HepG2 (cell line): ENCODE results near the gene UNC5C.

Source experiments
- CREM ChIP-seq, 2 experiments: sonication (generic) in 1 of 2; formaldehyde crosslinking in 1 of 2; IDR thresholded peaks; 2 replicates each; pipeline versions ENCODE4 v1.4.0 to v1.6.1; 2016 to 2020; ENCODE audit warnings: antibody characterized with exemption in 1 of 2, mild to moderate bottlenecking in 1 of 2, missing genetic modification reagents in 1 of 2
- CTCF ChIP-seq: sonication (generic); formaldehyde crosslinking; IDR thresholded peaks from 2 replicates; pipeline ENCODE4 v1.5.0; 2020; ENCODE audit warnings: mild to moderate bottlenecking, missing genetic modification reagents, moderate library complexity
- HOXA7 ChIP-seq: sonication (generic); formaldehyde crosslinking; IDR thresholded peaks from 2 replicates; pipeline ENCODE4 v1.8.1; 2022; ENCODE audit warnings: mild to moderate bottlenecking, missing genetic modification reagents, moderate library complexity
- KLF13 ChIP-seq: sonication (generic); formaldehyde crosslinking; IDR thresholded peaks from 2 replicates; pipeline ENCODE4 v1.4.0; 2020; ENCODE audit warnings: mild to moderate bottlenecking, missing genetic modification reagents
- USF2 ChIP-seq, 2 experiments: sonication (generic) in 1 of 2; formaldehyde crosslinking in 1 of 2; IDR thresholded peaks; 2 replicates each; pipeline versions ENCODE4 v1.5.1 to v1.6.1; 2011 to 2020; ENCODE audit warnings: borderline replicate concordance in 1 of 2, low read depth in 1 of 2, low read length in 1 of 2, mild to moderate bottlenecking in 1 of 2, missing genetic modification reagents in 1 of 2, moderate library complexity in 1 of 2
- ZBTB10 ChIP-seq: sonication (generic); formaldehyde crosslinking; IDR thresholded peaks from 2 replicates; pipeline ENCODE4 v1.4.0; 2020; ENCODE audit warnings: missing genetic modification reagents, borderline replicate concordance
- ZBTB3 ChIP-seq: sonication (generic); formaldehyde crosslinking; IDR thresholded peaks from 2 replicates; pipeline ENCODE4 v1.4.0; 2020; ENCODE audit warnings: low read depth, mild to moderate bottlenecking, moderate library complexity, missing genetic modification reagents, borderline replicate concordance
- ZNF138 ChIP-seq: sonication (generic); formaldehyde crosslinking; IDR thresholded peaks from 2 replicates; pipeline ENCODE4 v1.5.0; 2020; ENCODE audit warnings: mild to moderate bottlenecking, low read depth, missing genetic modification reagents
- ZNF614 ChIP-seq: IDR thresholded peaks from 2 replicates; pipeline ENCODE4 v1.6.1; 2018; ENCODE audit warnings: missing biosample characterization, missing genetic modification reagents, inconsistent platforms, borderline replicate concordance
- ZNF616 ChIP-seq: sonication (generic); formaldehyde crosslinking; IDR thresholded peaks from 2 replicates; pipeline ENCODE4 v1.5.0; 2020; ENCODE audit warnings: low read depth, mild to moderate bottlenecking, missing genetic modification reagents

- TF ChIP-seq ZNF616, result no peak
- TF ChIP-seq USF2 (IDR thresholded peaks at IDR 0.05; ENCODE audit: low read depth, low read length), result no peak
- TF ChIP-seq USF2 (CRISPR knock-in tag; IDR thresholded peaks at IDR 0.05; ENCODE audit: borderline replicate concordance), result no peak
- no peak for TF ChIP-seq ZNF614 (CRISPR knock-in tag)
- no peak for TF ChIP-seq HOXA7 (CRISPR knock-in tag)
- TF ChIP-seq ZBTB3, result no peak
- TF ChIP-seq CTCF (CRISPR knock-in tag), result no peak
- TF ChIP-seq ZBTB10 (CRISPR knock-in tag), result no peak
- no peak for TF ChIP-seq ZNF138
- TF ChIP-seq KLF13, result no peak
- no peak for TF ChIP-seq CREM (IDR thresholded peaks at IDR 0.05)
- no peak for TF ChIP-seq CREM (CRISPR knock-in tag; IDR thresholded peaks at IDR 0.05)
These were observed 281.7 kb downstream of the UNC5C start for GRCh38 chr4:95267081-95267480.
